Small intestine (tissue), 7 donors: Measurements from ENCODE around the gene CEP152. TPM values are rescaled to one million over a fixed set of nuclear protein-coding genes. Genes with fewer than 3 reads are reported as not detected.

ENCODE experiments used
- DNase-seq, 2 donors: peaks; one replicate each; pipeline versions ENCODE4 v3.0.0 to v3.0.0-alpha.2; 2013
- FAIRE-seq: peaks from 2 replicates; lab custom pipeline; 2012; peaks lifted over from hg19 to GRCh38; lab: Jason Lieb, UNC
- H3K27ac ChIP-seq, 3 donors: one replicate each; pipeline ENCODE4 v1.5.1; 2013; ENCODE audit warnings: low read length in 2 of 3, mild to moderate bottlenecking in 2 of 3, control low read depth in 1 of 3, inconsistent platforms in 1 of 3, low read depth in 1 of 3, moderate library complexity in 1 of 3
- H3K27me3 ChIP-seq, 3 donors: one replicate each; pipeline ENCODE4 v1.6.1; 2013; ENCODE audit warnings: low read length in 3 of 3, inconsistent platforms in 1 of 3; ENCODE audit not compliant: control insufficient read depth in 3 of 3, insufficient read depth in 3 of 3
- H3K36me3 ChIP-seq, 3 donors: one replicate each; pipeline ENCODE4 v1.6.1; 2013; ENCODE audit warnings: low read length in 3 of 3, inconsistent platforms in 1 of 3, low read depth in 1 of 3, mild to moderate bottlenecking in 1 of 3, moderate library complexity in 1 of 3; ENCODE audit not compliant: control insufficient read depth in 3 of 3, insufficient read depth in 2 of 3
- H3K4me1 ChIP-seq, 3 donors: one replicate each; pipeline ENCODE4 v1.6.1; 2013; ENCODE audit warnings: low read length in 2 of 3, inconsistent platforms in 1 of 3, low read depth in 1 of 3, mild to moderate bottlenecking in 1 of 3, moderate library complexity in 1 of 3; ENCODE audit not compliant: control insufficient read depth in 3 of 3, insufficient read depth in 2 of 3
- H3K4me3 ChIP-seq, 3 donors: one replicate each; pipeline ENCODE4 v1.5.1; 2013; ENCODE audit warnings: low read length in 3 of 3, control low read depth in 1 of 3, inconsistent platforms in 1 of 3, low read depth in 1 of 3, mild to moderate bottlenecking in 1 of 3, moderate library complexity in 1 of 3
- H3K9me3 ChIP-seq, 2 donors: one replicate each; pipeline ENCODE4 v1.6.1; 2013; ENCODE audit warnings: low read depth in 1 of 2, low read length in 1 of 2; ENCODE audit not compliant: control insufficient read depth in 2 of 2, insufficient read depth in 1 of 2
- WGBS, 3 donors: extraction: QIAGEN DNeasy Blood & Tissue Kit; methylation state at CpG; one replicate each; pipeline ENCODE4 v1.1.7; 2013; 5-methylcytosine and 5-hydroxymethylcytosine counted together
- polyA plus RNA-seq, 4 donors: library from polyadenylated mRNA; stranded (reverse) in 3 of 4; unstranded in 1 of 4; fragments of 200-250 nt in 3 of 4; fragments of 120-200 nt in 1 of 4; gene quantifications; one replicate each; pipeline versions ENCODE4 v1.2.1 to v1.2.3, GENCODE V29; 2013
- donor health status: healthy with polysubstance abuse.
- donor health status: control.
- donor health status: control.
- donor health status: Bipolar disorder and iron deficiency.
- donor health status: healthy.

Gene CEP152
- polyA plus RNA-seq, 4 donors: 1.1 to 5.8 (median 1.6) TPM

DNA sequence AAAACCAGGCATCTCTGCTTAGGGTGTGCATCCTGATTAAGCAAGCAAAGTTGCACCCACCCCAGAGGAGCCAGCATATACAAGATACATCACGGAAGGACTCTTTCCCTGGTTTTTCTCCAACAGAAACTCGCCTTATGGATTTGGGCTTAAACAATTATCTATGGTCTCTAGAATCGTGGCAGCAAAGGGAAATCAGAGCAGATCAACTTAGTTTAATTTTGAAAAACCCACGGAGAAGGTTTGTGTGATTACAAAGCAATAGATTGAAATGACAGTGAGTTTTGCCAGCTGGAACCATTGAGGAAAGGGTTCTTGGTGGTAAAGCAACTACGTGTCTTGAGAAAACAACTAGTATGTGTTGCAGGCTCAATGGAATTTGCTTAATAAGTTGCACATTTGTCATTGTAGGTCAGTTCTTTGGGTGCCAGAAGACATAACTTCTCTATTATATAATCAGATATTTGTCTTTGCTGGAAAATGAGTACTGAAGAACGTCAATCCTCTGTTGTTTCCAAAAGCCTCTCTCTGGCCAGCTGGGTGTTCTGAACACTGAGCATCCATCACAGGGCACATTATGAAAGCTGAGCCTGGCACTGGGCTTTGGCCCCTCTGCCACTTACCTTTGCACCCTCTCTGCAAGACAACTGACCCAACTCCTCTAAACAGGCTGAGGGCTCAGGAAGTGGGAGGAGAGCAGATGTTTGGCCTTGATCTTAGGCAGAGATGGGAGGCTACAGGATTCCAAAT lies 89.6 kb downstream of the CEP152 start:
- Histone ChIP-seq H3K9me3 (peaks cover 0 to 2% of the 10 kb centered on the region in 2 donors), H3K4me1 (no peaks in the 10 kb centered on the region), H3K27me3 (no peaks in the 10 kb centered on the region), H3K27ac (no peak overlapping the region), H3K36me3 (no peaks in the 10 kb centered on the region), H3K4me3 (no peak overlapping the region)
- WGBS, 3 donors: 70 to 85% (median 84%) methylated on average over 6 of the region's 6 CpGs
- FAIRE-seq (no peak), DNase-seq (no peak)

DNA sequence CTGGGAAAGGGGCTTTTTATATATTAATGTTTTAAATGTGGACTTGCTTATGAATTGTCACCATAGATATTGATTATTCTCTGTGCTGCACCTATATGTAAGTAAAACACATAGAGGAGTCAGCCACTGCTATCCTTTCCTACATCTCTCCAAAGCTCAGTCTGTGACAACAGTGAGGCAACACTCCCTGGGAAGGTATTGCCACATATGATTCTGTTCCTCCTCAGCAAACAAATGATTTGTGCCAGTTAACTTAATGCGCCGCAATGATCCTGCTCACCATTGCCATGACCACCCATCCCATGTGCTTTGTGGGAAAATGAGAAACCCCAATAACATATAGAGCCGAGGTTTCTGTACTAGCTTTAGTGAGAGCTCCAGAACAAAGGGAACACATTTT lies 90.2 kb downstream of the CEP152 start:
- peaks cover 0 to 4% of the 10 kb centered on the region in 2 donors for H3K9me3 ChIP-seq
- H3K27ac ChIP-seq: no peak overlapping the region
- H3K4me1 ChIP-seq: no peaks in the 10 kb centered on the region
- H3K4me3 ChIP-seq: no peak overlapping the region
- no peaks in the 10 kb centered on the region for H3K27me3 ChIP-seq
- no peaks in the 10 kb centered on the region for H3K36me3 ChIP-seq
- no peak for FAIRE-seq
- 96 to 100% (median 98%) methylated on average over 3 of the region's 3 CpGs for WGBS, 3 donors
- no peak for DNase-seq

DNA sequence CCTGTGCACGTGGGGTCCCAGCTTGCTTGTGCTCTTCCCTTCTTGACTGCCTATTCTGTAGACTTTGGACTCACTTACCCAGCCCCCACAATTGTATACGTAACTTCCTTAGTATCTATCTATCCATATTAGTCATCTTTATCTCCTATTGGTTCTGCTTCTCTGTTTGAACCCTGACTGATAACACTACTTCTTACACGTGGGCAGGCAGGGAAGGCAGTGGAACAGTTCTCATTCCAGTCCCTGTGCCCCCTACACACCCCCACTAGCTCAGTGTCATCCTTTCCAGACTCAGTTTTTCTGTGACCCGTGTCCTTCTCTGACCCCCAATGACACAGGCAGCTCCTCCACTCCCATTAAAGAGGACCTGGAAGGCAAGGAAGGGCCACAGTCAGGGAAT lies 91.2 kb downstream of the CEP152 start:
- H3K4me3 ChIP-seq: no peak overlapping the region
- DNase-seq: peak; percentile 8 to 31
- 38 to 65% (median 46%) methylated on average over 4 of the region's 4 CpGs for WGBS, 3 donors
- no peaks in the 10 kb centered on the region for H3K27me3 ChIP-seq
- H3K36me3 ChIP-seq: no peaks in the 10 kb centered on the region
- H3K9me3 ChIP-seq: peaks cover 0 to 6% of the 10 kb centered on the region in 2 donors
- no peak for FAIRE-seq
- H3K27ac ChIP-seq: no peak overlapping the region
- no peaks in the 10 kb centered on the region for H3K4me1 ChIP-seq

DNA sequence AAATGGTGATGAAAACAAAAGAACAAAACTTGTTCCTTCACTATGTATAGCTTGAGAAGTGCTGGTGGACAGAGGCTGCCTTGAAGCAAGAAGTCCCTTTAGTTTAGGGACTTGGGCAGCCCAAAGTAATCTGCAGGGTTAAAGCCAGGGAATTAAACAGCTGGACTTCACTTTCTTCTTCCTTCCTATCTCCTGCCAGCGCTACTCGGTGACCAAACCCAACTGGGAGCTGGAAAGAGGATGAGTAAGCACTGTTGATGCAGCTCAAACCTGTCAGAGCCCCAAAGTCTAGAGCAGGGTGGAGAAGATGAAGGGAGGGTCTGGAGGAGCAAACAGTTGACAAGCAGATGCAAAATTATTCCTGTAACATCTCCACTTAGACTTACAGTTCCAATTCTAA lies 92.2 kb downstream of the CEP152 start:
- Histone ChIP-seq H3K4me1 (no peaks in the 10 kb centered on the region), H3K36me3 (no peaks in the 10 kb centered on the region), H3K4me3 (no peak overlapping the region), H3K27me3 (no peaks in the 10 kb centered on the region), H3K9me3 (peaks cover 0 to 6% of the 10 kb centered on the region in 2 donors), H3K27ac (no peak overlapping the region)
- DNase-seq (no peak), FAIRE-seq (no peak)
- 60 to 91% (median 78%) methylated on average over 2 of the region's 2 CpGs for WGBS, 3 donors

DNA sequence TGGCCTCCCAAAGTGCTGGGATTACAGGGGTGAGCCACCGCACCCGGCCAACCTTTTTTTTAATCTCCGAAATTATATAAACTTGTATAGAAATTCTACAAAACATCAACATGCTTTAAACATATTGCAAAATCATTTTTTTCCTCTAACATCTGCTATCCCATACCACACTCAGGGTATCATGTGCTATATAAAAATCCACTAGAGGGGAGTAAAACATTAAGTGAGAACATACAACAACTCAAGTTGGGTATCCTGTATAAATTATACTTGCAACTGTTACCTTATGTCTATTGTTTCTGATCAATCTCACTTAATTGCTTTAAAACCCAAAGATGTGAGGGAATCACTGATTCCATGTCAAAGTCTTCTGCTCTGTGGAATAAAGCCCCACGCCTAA lies 93.4 kb downstream of the CEP152 start:
- 93 to 95% (median 95%) methylated on average over 4 of the region's 4 CpGs for WGBS, 3 donors
- DNase-seq (no peak), FAIRE-seq (no peak)
- no peak overlapping the region for H3K27ac ChIP-seq
- no peak overlapping the region for H3K4me3 ChIP-seq
- no peaks in the 10 kb centered on the region for H3K27me3 ChIP-seq
- no peaks in the 10 kb centered on the region for H3K36me3 ChIP-seq
- H3K4me1 ChIP-seq: no peaks in the 10 kb centered on the region
- peaks cover 0 to 6% of the 10 kb centered on the region in 2 donors for H3K9me3 ChIP-seq

DNA sequence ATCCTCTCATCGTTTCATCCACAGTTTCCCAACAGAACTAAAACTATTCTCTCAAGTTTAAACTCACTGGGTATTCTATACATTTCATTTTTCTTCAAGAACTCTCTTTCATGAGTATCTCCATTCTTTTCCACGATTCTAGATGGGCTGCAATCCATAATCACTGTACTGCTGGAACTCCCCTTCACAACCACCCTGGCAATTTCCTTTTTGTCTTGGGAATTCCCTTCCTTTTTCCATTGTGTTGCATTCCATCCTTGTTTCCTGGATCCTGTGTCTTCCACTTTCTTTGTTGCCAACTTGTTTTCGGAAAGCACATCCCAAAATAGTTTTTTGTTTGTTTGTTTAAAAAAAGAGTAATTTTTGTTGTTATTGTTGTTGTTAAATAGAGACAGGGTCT lies 98.3 kb downstream of the CEP152 start:
- FAIRE-seq: no peak
- WGBS, 3 donors: 75 to 86% (median 84%) methylated on average over 3 of the region's 3 CpGs
- no peak overlapping the region for H3K4me3 ChIP-seq
- H3K36me3 ChIP-seq: no peaks in the 10 kb centered on the region
- H3K4me1 ChIP-seq: no peaks in the 10 kb centered on the region
- H3K27ac ChIP-seq: no peak overlapping the region
- H3K9me3 ChIP-seq: peaks cover 0 to 6% of the 10 kb centered on the region in 2 donors
- H3K27me3 ChIP-seq: no peaks in the 10 kb centered on the region
- no peak for DNase-seq

DNA sequence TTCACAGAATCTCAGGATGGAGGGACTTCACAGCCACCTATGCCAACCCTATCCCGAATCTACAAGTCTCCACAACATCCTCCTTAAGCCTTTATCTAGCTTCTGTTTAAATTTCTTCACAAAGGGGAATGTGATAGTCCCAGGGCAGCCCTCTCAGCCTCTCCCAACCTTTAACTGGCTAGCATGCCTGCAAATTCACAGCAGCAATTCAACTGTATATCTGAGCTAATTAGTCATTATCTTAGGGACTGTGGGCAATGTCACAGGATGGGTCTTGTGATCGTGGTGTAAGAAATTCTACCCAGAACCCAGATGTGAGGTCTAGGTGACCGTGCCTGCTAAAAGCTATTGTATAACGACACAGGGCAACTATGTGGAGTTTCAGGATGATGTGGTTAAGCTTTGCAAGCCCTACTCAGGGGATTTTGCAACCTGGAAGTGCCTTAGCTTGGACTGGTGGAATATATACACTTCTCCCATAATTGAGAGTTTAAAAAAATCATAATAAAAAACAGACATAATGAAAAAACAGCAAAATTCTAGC lies 99.8 kb downstream of the CEP152 start:
- Histone ChIP-seq H3K27me3 (no peaks in the 10 kb centered on the region), H3K4me3 (no peak overlapping the region), H3K36me3 (no peaks in the 10 kb centered on the region), H3K4me1 (no peaks in the 10 kb centered on the region), H3K9me3 (peaks cover 0 to 2% of the 10 kb centered on the region in 2 donors), H3K27ac (no peak overlapping the region)
- WGBS, 3 donors: 79 to 88% (median 81%) methylated on average over 4 of the region's 4 CpGs
- DNase-seq (peak in 1 of 2 donors; percentile 11), FAIRE-seq (no peak)

DNA sequence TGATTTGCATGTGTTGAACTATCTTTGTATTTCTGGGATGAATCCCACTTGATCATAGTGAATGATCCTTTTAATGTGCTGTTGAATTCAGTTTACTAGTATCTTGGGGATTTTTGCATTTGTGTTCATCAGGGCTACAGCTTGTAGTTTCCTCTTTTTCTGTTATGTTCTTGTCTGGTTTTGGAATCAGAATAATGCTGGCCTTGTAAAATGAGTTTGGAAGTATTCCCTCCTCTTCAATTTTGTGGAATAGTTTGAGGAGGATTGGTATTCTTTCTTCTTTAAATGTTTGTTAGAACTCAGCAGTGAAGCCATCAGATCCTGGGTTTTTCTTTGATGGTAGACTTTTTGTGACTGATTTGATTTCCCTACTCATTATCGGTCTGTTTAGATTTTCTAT lies 102.2 kb downstream of the CEP152 start:
- H3K4me1 ChIP-seq: no peaks in the 10 kb centered on the region
- no peaks in the 10 kb centered on the region for H3K36me3 ChIP-seq
- H3K9me3 ChIP-seq: no peaks in the 10 kb centered on the region
- H3K27ac ChIP-seq: no peak overlapping the region
- H3K27me3 ChIP-seq: no peaks in the 10 kb centered on the region
- no peak overlapping the region for H3K4me3 ChIP-seq
- FAIRE-seq (no peak), DNase-seq (no peak)
- WGBS, 3 donors: 62 to 96% (median 88%) methylated on average over 1 of the region's 1 CpG
